Stimulated activated CD4-positive, alpha-beta T cell treated with anti-CD3 and anti-CD28 coated beads, Interleukin-12 subunit alpha, Interleukin-12 subunit beta, amount 100 ng/mL, for 48 hours (primary cell): Measurements from ENCODE around the gene LCN2.

Experiments used
- DNase-seq, 3 donors: peaks; one replicate each; pipeline ENCODE4 v3.0.0-alpha.2; 2020; ENCODE audit warnings: low read depth in 2 of 3, low spot score in 1 of 3

The LCN2 gene

GRCh38 chr9:128146591-128147120, 2.6 kb upstream of the LCN2 start:
- DNase-seq: no peak

- DNase-seq: no peak
Measured at GRCh38 chr9:128148509-128149000, 698 bp upstream of the LCN2 start.

DNA sequence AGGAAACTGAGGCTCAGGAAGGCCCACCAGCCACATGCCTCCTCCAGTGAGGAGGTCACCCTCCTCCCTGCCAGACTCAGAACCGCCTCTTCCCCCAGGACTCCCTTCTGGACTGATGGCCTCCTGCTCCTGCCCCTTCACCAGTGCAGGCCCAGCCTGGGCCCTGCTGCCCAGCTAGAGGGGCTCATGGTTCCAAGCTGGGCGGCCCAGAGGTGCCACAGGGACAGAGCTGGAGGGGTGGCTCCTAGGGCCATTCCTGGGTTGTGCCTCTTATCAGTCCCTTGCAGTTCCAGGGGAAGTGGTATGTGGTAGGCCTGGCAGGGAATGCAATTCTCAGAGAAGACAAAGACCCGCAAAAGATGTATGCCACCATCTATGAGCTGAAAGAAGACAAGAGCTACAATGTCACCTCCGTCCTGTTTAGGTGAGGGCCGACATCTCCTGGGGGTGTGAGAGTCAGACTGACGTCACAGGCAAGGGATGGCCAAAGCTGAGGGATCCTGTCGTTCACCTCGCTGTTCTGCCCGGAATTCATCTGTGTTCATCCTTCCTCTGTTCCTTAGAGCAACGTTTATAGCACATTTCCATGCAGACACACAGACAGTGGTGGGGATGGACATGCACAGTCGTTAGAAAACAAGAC, 819 bp downstream of the LCN2 start:
- DNase-seq: no peak

GRCh38 chr9:128150594-128151308, 1.5 kb downstream of the LCN2 start:
- no peak for DNase-seq

GRCh38 chr9:128151309-128152132, 2.3 kb downstream of the LCN2 start:
- no peak for DNase-seq

- DNase-seq: no peak
Measured at GRCh38 chr9:128152133-128153059, 3.1 kb downstream of the LCN2 start.

DNA sequence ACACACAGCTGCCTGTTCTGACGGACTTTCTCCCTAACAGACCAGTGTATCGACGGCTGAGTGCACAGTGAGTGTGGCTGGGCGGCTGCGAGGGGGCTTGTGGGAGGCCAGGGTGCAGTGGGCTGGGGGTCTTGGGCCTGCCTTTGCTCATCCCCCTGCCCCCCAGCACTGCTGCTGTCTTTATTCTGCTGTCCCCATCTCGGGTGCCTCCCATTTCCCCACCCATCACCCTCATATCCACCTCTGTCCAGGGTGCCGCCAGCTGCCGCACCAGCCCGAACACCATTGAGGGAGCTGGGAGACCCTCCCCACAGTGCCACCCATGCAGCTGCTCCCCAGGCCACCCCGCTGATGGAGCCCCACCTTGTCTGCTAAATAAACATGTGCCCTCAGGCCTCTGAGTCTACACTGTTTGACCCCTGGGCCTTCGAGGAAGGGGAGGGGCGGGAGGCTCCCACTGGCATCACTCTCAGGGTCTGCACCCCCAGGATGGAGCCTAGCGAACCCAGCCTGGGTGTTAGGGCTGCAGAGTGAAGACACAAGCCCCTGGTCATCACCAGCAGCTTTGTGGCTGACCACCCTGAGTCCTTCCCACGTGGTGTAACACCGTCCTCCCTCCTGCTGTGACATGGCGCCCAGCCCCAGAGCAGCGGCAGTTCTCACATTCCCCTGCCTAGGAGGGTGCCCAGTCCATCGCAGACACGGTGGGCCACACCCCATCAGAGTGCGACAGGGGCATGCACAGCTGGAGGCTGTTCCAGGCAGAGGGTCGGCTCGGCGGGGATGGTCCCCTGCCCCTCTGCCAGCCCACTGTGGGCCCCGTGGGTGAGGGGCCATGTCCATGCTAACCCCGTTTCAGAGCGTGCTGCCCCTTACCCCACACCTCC, 4.0 kb downstream of the LCN2 start:
- DNase-seq: no peak

DNA sequence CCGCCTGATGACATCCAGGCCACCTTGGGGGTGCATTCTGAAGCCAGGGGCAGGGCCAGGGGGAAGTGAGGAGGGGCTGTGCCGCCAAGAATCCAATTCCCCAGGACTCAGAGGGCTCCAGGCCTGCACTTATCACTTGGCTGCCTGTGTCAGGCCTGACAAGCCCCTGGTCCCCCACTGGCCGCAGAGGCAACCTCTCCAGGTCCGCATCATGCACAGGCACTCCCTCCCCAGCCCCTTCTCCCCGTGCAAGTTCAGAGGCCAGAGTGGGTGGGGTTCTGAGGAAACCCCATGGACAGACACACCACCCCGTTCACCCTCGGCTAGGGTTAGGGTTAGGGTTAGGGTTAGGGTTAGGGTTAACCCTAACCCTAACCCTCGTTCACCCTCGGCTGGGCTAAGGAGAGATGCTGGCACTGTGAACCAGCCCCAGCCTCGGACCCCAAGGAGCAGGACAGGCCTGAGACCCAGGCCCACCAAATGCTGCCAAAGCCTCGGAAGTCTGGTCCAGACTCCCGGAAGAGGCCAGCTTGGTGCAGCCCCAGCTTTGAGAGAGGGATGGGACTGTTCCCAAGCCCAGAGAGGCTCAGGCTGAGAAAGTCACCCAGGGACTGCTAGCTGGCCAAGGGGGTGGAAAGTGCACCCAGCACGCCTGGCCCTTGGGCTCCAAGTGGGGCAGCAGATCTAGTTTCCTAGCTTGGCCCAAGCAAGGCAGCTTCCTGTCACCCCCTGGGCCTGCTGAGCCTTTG, 4.9 kb downstream of the LCN2 start:
- DNase-seq: no peak

GRCh38 chr9:128155736-128156500, 6.7 kb downstream of the LCN2 start:
- no peak for DNase-seq

- peak; percentile 32 to 33 (median 33) for DNase-seq
Measured at GRCh38 chr9:128159522-128159783, 10.2 kb downstream of the LCN2 start.

DNA sequence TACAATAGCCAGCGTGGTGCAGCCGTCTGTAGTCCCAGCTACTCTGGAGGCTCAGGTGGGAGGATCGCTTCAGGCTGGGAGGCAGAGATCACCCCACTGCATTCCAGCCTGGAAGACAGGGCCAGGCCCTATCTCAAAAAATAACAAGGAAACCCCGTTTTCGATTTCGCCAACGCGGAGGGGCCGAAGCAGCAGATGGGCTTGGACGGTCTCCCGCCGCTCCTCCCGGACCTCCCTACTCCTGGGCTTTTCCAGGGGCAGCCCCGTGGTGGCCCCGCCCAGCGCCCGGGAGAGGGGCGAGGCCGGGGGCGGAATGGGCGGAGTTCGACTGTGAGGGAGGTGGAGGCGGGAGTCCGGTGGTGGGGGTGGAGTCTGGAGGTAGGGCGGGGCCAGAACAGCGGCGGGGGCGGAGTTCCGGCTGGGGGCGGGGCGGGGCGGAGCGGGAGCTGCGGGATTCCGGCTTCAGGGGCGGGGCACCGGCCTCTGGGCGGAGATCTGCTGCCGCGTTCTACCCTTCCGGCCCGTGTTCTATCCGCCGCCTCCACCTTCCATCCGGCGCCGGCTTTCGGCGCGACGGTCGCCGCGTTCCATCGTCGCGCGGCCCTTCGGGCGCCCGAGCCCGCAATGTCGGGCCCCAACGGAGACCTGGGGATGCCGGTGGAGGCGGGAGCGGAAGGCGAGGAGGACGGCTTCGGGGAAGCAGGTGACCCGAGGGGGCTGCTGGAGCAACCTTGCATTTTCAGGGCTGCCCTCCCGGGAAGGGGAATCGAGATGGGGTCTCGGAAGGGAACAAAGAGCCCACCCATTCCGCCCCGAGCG, 10.7 kb downstream of the LCN2 start, which contains the start of gene BBLN:
BBLN (plus strand) TSS at position 482 of the 819 bp plus-strand sequence; CDS start at position 625, 143 bp downstream.
- peak; percentile 91 to 95 (median 95) for DNase-seq

DNA sequence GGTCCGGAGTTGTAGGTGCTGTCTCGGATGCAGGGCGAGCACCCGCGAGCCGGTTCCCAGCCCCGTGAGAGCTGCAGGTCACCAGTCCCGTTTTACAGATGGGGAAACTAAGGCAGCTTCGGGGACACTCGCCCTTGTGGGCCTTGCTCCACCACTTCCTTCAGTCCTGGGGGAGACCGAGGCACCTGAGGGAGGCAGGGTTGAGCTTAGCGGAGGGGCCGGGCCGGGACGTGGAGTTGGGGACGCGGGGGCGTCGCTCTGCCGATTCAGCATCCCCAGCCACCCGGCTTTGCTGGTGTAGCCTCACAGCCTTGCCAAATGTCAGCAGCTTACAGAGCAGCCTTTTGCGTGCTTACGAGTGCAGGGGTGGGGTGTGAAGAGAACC, 11.3 kb downstream of the LCN2 start:
- DNase-seq: peak; percentile 28 to 57 (median 40)

GRCh38 chr9:128161215-128161902, 12.1 kb downstream of the LCN2 start:
- DNase-seq: no peak

DNA sequence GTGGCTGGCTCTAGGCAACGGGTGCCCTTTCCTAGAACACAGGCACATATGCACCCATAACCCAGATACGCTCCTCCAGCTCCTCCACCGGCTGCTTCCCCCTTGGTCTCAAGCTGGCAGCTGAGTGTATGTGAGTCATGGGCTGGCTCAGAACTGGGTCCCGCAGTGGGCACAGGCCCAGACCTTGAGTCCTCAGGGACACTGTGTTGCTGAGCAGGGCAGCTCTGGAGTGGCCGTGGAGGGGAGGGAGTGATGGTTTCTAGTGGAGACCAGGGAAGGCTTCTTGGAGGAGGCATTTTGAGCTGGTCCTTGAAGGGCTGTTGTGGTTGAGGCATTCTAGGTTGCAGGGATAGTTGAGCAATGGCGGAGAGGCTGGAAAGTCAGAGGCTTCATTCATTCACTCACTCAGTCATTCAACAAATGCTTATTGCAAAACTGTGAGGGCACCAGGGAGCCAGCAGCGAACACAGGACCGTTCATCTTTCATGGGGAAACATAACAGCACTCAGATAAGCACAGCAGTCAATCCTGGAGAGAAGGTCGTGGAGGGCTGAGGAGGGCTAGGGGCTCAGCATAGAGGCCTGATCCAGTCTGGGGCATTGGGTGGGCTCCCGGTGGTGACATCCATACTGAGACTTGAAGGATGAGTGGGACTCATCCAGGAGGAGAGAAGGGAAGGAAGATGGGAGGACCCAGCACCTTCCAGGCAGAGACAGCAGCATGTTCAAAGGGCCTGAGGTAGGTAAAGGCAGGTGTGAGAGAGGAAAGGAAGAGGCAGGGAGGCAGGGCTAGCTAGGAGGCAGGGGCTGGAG, 13.2 kb downstream of the LCN2 start:
- no peak for DNase-seq

- DNase-seq: no peak
Measured at GRCh38 chr9:128163027-128163515, 13.8 kb downstream of the LCN2 start.
